GM19023 (cell line): ENCODE measurements around the gene ZC3H11A.
"Not testable (repeated sequence)": the region's sequence is repeated elsewhere in the genome, so short reads cannot be mapped to it uniquely, and the experiment has no call there.

Experiments used
- ATAC-seq: cut with Tn5 transposase; IDR thresholded peaks from one replicate; pipeline ENCODE4 v1.9.1; 2021; ENCODE audit warnings: mild to moderate bottlenecking, moderate library complexity; ENCODE audit not compliant: unreplicated experiment

The ZC3H11A gene

DNA sequence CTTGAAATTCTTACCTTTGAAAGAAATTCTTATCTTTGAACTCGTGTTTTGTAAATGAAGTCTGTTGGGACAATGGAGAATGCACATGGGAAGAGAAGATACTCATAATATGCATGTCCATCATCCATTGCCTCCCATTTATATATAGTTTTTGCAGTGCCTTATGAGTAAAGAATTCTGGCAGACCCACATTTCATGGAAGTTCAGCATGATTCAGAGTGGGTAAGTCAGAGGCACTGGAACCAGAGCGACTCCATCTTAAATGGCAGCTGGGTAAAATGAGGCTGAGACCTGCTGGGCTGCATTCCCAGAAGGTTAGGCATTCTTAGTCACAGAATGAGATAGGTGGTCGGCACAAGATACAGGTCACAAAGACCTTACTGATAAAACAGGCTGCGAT is 16.6 kb upstream of the ZC3H11A start:
- ATAC-seq, result no peak

DNA sequence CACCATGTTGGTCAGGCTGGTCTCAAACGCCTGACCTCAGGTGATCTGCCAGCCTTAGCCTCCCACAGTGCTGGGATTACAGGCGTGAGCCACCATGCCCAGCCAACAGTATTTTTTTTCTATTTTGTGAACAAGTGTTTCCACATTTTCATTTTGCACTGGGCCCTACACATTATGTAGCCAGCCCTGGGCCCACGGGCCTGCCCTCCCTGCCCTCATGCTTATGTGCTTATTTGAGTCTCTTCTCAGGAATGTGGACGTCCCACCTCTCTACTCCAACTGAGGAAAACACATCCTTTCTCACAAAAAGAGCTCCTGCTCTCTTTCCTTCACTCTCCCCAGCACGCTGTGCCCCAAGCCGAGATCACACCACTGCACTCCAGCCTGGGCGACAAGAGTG is 13.5 kb upstream of the ZC3H11A start:
- no peak for ATAC-seq

DNA sequence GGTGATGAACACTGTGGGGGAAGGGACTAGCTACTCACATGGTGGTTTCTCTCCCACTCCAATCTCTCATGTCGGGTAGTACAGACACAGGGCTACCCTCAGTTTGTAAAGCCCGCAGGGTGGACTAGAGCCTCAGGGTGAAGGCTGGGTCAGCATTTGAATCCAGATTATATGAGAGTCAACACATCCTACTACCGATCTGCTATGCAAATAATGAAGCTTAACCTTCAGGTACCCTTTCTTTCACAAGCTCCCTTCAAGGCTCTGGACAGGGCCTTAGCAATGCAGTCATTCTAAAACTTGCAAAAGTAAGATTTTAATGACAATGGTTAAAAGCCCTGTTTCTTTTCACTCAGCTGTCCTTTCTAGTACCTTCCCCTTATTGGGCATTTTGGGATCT is 5.5 kb upstream of the ZC3H11A start:
- ATAC-seq, result no peak

DNA sequence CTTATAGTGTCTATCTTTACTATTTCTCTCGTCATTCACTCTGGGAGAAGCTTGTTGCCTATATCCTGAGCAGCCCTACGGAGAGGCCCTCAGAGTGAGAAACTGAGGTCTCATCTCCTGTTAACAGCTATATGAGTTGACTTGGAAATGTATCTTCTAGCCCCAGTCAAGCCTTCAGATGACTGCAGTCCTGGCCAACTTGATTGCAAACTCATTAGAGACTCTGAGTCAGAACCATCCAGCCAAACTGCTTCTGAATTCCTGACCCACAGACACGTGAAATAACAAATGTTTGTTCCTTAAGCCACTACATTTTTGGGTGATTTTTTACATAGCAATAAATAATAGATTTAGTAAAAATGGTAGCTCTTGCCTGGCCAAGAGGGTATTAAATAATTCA is 3.9 kb upstream of the ZC3H11A start:
- no peak for ATAC-seq

DNA sequence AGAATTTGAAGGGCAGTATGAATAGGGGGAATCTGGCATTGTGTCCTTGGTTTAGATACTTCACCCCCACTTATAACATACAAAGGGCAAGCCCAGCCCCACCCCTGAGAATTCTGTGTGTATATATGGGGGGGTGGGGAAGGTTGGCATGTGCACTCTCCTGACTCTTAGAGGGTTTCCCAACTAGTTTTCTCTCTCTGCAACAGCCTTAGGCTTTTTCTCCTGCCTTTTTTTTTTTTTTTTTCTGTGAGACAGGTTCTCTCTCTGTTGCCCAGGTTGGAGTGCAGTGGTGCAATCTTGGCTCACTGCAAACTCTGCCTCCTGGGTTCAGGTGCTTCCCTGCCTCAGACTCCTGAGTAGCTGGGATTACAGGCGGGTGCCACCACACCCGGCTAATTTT is 2.9 kb upstream of the ZC3H11A start:
- no peak for ATAC-seq

DNA sequence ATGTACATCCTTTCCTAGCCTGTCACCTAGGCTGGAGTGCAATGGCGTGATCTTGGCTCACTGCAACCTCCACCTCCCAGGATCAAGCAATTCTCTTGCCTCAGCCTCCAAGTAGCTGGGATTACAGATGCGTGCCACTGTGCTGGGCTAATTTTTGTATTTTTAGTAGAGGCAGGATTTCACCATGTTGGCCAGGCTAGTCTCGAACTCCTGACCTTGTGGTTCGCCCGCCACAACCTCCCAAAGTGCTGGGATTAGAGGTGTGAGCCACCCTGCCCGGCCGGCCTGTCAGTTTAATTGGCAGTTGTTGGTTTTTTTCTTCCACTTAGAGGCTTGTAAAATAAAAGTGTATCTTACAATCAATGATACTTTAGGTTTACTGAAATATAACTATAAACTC is 1.9 kb upstream of the ZC3H11A start:
- ATAC-seq, result not testable (repeated sequence)

DNA sequence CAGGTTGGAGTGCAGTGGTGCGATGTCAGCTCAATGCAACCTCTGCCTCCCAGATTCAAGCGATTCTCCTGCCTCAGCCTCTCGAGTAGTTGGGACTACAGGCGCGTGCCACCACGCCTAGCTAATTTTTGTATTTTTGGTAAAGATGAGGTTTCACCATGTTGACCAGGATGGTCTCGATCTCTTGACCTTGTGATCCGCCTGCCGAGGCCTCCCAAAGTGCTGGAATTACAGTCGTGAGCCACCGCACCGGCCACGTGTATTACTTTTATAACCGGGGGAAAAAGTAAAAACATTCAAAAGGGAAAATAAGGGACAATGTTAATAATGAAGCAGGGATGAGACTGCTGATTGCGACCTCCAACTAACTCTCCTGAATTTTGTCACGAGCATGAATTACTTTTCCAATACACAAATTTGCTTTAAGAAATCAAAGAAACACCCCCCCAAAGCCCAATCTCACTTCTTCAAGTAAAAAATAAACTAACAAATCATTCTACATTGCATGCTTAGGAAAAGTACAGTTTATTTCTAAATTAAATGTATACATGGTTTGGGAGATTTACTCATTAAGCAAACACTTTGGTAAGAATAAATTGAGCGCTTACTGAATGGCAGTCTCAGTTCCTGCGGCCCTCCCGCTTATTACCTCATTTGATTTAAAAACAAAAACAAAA is 521 bp upstream of the ZC3H11A start:
- ATAC-seq, result no peak

DNA sequence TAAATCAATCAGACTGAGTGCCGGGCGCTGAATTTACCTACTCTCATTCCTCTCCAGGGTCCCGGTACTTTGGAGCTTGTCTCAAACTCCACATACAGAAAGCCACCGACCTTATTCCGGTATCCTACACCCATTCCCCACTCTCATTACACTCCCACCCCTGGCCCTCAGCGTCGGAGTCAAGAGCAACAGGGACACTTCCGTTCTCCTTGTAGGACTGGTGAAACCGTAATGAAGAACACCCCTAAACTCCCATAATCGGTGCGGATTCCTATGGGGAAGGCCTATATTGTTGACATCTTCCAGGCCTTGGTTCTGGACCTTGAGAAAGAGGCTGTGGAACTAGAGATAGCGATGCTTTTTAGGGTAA is 798 bp downstream of the ZC3H11A start:
- ATAC-seq, result no peak

DNA sequence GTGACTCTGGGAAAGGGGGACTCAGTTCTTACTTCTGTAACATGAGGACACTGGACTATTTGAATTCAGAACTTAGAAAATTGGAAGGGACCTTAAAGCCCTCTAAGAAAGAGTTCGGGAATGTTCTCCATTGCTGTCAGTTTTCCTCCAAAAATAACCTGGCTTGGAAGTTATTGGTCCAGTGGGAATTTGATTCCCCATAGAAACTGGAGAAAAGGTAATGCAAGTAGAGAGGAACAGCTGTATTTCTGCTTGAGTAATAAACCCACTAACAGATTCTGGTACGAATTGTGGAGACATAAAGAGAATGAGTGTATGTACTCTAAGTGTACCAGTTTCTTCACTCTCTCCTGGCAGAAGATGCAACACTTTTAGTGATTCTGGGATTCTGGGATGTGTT is 1.8 kb downstream of the ZC3H11A start:
- ATAC-seq, result no peak

DNA sequence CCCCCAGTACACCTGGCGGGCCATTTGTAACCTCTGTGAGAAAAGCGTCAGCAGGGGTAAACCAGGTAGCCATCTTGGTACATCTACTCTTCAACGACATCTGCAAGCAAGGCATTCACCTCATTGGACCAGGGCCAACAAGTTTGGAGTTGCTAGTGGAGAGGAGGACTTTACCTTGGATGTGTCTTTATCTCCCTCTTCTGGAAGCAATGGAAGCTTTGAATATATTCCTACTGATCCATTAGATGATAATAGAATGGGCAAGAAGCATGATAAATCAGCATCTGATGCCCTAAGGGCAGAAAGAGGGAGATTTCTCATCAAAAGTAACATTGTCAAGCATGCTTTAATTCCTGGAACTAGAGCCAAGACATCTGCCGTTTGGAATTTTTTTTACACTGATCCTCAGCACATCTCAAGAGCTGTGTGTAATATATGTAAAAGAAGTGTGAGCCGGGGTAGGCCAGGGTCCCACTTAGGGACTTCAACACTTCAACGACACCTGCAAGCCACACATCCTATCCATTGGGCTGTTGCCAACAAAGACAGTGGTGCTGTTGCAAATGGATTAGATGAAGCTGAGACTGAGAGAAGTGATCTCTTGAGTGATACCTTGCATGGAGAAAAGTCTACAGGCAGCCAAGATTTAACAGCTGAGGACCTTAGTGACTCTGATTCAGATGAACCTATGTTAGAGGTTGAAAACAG is 2.7 kb downstream of the ZC3H11A start:
- ATAC-seq, result no peak

DNA sequence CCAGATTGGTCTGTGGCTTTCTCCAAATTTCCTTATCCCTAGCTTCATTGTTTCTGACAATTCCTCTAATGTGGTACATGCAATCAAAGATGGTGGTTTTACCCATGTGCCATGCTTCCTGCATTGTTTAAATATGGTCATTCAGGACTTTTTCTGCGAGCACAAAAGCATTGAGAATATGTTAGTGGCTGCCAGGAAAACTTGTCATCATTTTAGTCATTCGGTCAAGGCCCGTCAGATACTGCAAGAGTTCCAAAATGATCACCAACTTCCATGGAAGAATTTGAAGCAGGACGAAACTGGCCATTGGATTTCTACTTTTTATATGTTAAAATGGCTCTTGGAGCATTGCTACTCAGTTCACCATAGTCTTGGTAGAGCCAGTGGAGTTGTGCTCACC is 3.7 kb downstream of the ZC3H11A start:
- no peak for ATAC-seq

DNA sequence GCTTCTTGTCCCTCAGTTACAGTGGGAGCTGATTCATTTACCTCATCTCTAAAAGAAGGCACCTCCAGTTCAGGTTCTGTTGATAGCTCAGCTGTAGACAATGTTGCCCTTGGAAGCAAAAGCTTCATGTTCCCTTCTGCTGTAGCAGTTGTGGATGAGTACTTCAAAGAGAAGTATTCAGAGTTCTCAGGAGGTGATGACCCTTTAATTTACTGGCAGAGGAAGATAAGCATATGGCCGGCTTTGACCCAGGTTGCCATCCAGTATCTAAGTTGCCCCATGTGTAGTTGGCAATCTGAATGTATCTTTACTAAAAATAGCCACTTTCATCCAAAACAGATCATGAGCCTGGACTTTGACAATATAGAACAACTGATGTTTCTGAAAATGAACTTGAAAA is 4.5 kb downstream of the ZC3H11A start:
- ATAC-seq, result no peak

DNA sequence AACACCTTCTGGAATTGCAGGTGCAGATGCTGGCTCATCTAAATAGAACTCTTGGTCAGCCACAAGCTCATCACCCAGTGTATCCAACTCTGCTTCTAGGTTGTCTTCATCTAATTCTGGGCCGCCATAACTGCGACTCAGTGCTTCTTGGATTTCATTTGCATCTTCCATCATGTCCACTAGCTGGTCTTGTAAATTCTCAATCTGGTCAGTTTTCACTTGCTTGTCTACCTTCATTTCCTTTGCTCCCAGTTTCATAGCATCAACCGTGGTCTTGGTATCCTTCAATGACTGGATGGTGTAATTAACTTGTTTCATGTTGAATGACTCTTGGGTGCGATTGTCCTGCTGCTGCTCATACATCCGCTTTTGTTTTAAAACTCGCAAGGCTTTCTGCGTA is 10.3 kb downstream of the ZC3H11A start:
- no peak for ATAC-seq

DNA sequence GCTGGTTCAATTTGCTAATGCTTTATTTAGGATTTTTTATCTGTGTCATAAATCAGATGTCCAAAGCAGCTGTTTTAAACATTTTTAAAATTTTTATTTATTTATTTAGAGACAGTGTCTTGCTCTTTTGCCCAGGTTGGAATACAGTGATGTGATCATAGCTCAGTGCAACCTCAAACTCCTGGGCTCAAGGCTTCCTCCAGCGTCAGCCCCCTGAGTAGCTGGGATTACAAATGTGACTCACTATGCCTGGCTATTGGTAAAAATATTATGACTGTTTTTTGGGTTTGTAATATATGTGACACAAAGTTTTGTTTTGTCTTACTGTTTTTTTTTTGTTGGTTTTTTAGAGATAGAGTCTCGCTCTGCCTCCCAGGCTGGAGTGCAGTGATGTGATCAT is 11.8 kb downstream of the ZC3H11A start:
- no peak for ATAC-seq

DNA sequence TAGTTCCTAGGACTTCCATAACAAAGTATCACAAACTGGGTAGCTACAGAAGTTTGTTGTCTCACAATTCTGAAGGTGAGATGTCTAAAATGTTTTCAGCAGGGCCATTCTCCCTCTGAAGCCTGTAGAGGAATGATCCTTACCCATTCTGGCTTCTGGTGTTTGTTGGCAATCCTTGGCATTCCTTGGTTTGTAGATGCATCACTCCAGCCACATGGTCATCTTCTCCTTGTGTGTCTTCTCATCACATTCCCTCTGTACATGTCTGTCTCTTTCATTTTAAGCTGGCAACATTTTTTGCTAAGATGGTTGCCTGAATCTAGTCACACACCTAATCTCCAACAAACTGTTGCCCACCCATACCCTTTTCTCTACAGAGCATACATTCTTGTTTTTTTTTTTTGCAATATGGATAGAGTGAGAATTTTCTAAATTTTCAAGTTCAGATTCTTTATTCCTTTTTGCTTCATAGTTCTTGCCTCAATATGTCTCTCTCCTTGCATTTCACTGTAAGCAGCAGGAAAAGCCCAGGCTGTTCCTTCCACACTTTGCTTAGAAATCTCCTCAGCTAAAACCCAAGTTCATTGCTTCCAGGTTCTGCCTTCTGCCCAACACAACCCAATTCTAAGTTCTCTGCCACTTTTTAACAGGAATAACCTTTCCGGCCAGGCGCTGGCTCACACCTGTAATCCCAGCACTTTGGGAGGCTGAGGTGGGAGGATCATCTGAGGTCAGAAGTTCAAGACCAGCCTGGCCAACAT is 18.3 kb downstream of the ZC3H11A start:
- ATAC-seq, result no peak

DNA sequence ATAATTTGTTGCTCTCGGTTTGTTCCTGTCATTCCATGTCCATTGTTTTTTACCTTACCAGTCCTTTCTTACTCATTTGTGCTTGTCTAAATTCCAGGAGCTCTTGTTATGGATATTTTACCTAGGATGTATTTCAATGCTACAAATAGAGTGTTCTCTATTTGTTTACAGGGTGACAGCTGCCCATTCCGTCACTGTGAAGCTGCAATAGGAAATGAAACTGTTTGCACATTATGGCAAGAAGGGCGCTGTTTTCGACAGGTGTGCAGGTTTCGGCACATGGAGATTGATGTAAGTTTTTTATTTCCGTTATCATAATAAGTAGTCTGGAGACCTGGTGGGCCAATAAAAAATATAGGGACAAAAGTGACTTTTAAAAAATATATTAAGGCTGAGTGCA is 23.0 kb downstream of the ZC3H11A start:
- no peak for ATAC-seq

DNA sequence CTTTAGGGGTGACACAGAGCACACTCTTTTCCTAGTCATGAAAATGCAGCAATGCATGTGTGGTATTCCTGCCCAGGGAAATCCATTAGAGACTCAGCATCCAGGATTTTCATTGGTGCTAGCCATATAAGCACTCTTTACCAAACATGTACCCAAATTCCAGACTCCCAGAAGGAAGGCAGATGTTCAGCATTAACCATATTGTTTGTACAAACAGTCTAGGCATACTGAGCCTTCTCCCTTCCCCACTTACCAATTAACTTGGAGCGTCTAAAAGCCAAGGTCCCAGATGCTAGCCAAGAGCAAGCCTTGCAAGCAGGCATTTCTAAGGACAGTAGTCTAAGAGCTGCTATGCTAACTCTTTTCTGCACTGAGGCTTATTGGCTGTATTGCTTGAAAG is 27.9 kb downstream of the ZC3H11A start:
- ATAC-seq, result no peak

DNA sequence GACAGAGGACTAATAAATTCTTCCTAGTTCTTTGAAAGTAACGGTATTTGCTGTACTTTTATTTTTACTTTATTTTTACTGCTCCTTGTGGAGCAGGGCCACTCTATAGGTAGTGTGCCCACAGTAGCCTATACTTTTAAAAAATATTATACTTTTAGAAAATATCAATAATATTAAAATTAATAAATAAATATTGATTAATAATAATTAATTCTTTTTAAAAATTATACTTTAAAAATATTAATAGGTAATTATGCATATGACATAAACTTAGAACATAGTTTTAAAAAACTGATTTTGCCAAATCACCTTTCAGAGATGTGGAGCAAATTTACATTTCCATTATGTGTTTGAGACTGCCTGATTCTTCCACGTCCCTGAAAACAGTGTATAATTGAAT is 30.8 kb downstream of the ZC3H11A start:
- ATAC-seq, result no peak

DNA sequence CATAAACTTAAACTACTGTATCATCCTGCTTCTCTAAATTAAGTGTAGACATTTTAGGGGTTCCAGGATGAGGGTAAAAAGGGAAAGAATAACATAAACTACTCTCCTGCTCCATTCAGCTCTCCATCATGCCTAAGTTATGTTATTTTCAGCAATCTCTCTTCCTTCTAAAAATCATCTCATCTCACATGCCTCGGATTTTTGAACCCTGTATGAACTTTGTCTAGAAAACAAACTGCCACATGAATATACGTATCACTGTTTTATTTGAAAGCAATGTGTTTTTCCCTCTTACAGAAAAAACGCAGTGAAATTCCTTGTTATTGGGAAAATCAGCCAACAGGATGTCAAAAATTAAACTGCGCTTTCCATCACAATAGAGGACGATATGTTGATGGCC is 32.6 kb downstream of the ZC3H11A start:
- ATAC-seq, result no peak

DNA sequence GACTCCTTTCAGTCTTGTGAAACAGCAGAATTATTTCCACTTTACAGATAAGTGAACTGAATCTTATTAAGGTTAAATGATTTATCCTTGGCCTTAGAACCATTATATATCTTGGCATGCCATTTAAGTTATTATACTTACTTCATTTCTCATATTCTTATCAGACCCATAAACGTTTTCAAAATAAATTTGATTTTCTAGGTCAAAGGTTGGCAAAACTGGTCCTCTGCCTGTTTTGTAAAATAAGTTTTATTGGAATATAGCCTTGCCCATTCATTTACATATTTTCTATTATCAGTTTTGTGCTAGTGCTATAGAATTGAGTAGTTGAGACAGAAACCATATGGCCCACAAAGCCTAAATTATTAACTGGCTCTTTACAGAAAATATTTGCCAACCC is 33.1 kb downstream of the ZC3H11A start:
- ATAC-seq, result no peak

DNA sequence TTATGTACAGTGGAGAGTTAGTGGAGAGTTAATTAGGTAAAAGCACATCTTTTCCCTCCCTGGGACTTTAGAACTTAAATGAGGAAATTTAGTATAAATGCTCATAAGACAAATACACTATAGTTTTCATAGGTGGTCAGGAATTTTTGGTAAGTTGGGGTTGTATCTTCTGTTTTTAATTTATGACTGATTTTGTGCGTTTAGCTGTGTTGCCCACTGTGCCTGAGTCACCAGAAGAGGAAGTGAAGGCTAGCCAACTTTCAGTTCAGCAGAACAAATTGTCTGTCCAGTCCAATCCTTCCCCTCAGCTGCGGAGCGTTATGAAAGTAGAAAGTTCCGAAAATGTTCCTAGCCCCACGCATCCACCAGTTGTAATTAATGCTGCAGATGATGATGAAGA is 33.8 kb downstream of the ZC3H11A start:
- not testable (repeated sequence) for ATAC-seq

DNA sequence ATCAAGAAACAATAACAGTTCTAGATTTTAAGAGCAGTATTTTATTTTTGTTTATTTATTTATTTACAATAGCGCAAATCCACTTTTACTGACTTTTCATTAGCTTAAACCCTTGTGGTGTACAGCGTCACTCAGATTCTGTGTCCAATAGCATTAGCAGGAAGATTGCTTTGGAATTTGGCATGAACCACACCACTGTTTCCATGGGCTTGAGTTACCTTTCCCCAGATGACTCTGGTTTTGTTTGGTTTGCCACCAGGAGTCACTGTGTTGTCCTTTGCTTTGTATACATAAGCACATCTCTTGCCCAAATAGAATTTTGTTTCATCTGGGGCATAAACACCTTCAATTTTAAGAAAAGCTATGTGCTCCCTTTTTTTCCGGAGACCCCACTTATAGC is 40.1 kb downstream of the ZC3H11A start:
- ATAC-seq, result no peak
